Stimulated activated CD4-positive, alpha-beta T cell treated with anti-CD3 and anti-CD28 coated beads, Interleukin-2, amount 100 ng/mL, for 4 hours (primary cell): ENCODE results near the gene FAM234A.
"Not testable (repeated sequence)": the region's sequence is repeated elsewhere in the genome, so short reads cannot be mapped to it uniquely, and the experiment has no call there.

Experiments
- DNase-seq: peaks from one replicate; pipeline ENCODE4 v3.0.0-alpha.2; 2020; ENCODE audit warnings: low read depth

The FAM234A gene

DNA sequence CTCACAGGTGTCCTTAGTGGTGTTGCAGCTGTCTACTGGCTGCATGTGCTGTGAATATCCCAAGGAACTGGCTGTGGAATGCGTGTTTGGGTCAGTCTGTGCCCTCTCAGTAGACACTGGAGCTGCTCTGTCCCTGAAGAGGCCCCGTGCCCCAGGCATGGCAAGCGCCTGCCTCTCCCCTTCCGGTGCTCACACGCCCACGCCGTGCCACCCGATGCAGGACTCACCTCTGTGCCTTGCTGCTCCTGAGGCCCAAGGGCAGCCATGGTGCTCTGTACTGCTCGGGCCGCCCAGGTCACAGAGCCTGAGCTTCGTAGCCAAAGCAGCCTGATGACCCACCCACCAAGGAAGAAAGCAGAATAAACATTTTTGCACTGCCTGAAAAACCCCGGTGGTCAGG, 31.1 kb downstream of the FAM234A start:
- DNase-seq: no peak

DNA sequence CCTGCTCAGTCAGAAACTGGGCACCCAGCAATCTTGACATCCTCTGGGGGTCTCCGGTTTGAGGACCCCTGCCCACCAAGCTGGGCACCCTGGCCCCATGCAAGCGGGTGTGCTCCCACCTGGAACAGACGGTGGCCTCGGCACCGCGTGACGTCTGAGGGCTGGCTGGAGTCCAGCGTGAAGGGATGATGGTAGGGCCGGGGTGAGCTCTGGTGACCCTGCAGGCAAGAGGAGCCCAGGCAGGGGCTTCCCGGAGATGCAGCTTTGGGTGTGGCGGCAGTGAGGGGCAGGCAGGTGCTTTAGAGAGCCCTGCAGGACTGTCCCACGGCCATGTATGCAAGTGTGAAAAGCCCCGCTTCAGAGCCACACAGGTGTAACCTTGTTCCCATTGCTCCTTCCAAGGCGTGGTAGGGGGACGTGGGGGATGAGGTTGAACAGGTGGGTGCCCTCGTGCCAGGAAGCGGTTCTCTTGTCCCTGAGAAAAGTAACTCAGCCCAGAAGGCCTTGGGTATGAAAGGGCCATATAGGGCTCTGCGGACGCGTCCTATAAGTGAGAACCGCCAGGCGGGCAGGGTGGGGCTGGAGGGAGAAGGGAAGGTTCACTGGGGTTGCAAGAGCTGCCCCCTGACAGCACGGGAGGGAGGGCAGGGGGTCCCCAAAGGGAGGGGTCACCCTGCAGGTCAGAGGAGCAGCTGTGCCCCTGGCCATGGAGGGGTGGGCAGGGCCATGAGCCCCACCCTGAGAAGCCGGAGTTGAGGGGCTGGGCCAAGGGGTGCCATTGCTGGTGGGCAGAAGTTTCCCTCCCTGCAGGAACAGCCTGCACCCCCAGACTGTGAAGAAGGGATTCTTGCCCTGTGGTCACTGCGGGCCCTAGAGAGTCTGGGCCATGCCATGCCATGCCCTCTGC, 31.9 kb downstream of the FAM234A start:
- DNase-seq: no peak

DNA sequence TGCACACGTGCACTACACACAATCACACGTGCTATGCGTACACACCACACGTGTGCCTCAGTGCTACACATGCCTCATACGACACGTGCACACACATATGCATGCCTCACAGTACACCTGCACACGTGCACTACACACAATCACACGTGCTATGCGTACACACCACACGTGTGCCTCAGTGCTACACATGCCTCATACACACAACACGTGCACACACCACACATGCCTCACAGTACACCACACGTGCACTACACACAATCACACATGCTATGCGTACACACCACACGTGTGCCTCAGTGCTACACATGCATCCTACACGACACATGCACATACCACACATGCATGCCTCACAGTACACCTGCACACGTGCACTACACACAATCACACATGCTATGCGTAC, 32.9 kb downstream of the FAM234A start:
- not testable (repeated sequence) for DNase-seq

DNA sequence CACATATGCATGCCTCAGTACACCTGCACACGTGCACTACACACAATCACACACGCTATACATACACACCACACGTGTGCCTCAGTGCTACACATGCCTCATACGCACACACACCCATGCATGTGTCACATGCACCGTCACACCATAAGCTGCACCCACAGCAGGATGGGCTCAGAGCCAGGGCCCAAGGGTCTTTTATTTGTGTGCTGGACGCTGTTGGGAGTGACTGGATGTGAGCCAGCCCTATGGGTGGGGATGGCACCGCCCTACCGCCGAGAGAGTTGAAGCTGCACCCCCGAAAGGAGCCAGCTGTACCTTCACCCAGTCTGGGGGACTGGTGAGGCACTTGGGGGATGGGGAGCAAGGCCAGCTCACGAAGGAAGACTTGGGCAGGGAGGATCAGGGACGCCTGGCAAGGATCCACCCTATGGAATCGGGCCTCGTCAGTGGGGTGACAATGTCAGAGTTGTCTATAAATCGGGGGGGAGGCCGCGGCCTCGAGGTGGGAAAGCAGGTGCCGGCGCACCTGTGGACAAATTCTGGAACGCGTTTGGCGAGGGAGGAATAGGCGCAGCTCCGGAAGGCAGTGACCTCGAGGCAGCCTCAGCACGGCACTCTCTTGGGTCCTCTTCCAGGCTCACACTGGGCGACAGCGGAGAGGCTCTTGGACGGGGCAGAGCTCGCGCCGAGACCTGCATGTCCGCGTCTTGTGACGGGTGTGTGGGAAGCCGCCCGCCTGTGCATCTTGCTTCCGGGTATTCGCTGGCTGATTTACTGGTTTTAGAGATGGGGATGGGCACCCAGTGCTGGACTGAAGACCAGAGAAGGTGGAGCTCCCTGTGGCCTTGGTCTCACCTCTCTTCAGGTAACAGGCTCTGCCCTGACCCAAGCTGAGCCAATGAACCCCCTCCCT, 33.8 kb downstream of the FAM234A start:
- DNase-seq: no peak

DNA sequence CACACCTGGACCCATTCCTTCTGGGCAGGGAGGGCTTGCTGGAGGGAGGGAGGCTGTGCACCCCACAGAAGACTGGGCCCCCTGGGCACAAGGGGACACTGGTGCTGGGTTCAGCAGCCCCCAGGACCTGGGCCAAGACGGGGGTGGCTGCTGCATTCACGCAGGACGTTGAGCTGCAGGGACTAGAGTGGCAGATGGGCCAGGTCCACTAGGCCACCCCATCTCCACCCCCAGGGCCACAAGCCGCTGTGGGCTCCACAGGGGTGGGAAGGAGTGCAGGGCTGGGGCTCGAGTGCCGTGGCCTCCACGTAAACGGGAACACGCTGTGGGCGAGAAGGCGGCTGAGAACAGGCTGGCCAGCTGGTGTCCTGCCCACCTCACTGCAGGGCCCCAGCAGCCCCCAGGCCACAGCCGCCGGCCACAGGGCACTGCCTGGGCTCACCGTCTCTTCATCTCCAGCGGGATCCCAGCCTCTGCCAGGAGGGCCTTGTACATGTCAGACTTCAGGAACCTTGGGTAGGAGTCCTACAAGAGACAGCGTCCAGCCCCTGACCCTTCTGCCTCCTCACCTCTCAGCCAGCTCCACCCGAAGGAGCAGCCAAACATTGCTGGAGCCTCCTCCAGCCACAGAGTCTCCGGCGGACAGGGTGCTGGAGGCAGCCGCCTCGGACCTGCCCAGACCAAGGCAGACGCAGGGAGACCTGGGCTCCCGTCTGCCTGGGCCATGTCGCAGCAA, 34.6 kb downstream of the FAM234A start:
- no peak for DNase-seq

DNA sequence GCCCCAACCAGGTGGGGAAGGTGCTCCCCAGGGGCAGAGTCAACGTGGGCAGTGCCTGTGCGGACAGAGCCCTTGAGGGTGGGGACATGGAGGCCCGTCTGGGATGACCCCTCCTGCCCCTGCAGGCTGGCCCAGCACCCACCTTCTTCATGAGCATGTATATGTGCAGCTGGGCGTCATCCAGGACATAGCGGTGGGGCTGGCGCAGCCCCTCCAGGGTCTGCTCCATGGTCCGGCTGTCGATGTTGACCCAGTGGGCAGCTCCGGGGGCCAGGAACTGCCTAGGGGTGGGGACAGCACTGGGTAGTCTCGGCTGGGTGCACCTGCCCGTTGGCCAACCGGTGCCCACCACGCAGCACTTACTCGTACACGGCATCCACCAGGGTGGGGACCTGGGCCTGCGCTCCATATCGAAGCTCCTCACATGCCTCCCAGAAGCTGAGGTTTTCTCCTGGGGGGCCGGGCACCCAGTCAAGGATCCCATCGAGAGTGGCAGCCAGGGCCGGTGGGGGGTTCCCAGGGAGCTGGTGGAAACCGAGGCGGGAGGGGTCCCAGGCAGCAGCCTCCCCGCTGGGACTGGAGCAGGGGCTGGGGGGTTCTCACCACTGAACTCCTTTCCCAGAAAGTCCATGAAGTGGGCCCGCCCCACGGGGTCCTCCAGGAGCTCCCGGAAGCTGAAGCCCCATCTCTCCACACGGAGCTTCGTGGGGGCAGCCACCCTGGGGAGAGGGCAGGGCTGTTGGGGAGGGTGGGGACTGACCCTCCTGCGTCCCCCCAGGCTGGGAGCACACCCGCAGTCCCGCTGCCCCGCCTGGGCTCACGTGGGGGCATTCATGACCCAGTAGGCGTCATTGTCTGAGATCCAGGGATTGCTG, 36.0 kb downstream of the FAM234A start:
- DNase-seq: no peak

DNA sequence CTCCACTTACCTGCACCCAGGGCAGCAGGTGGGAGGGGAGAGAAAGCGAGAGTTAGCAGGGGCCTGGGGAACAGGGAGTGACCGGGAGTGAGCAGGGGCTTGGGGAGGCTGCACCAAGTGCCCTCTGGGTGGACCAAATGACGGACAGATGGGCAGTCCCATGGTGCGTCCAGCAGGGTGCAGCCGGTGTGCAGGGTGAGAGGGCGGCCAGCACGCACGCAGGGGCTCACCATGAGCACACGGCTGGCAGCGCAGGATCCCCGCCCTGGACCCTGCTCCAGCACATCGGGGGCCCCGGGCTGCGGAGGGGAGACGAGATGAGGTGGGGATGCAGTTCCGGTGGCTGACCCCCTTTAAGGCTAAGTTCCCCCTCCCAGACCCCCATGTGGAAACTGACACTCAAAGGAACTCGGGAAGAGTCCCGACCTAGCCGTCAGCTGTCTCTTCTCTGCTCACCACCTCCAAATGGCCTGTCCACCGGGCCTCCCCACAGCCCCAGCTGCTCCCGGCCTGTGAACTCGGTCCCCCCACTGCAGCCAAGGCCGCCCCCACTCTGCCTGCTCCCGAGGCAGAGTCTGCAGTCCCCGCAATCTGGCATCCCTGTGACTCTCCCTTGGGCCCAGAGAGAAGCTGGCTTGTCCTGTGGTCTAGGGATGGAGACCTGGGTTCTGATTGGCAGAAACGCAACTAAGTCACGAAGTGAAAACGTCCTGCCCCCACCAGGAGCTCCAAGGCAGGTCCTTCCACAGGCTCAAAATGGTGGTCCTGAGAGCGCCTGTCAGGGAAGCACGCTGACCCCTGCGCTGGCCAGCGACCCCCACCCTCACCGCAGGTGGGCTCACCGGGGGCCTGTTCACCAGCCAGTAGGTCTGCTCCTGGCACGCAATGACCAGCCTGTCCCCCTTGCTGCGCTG, 38.3 kb downstream of the FAM234A start:
- DNase-seq: no peak

DNA sequence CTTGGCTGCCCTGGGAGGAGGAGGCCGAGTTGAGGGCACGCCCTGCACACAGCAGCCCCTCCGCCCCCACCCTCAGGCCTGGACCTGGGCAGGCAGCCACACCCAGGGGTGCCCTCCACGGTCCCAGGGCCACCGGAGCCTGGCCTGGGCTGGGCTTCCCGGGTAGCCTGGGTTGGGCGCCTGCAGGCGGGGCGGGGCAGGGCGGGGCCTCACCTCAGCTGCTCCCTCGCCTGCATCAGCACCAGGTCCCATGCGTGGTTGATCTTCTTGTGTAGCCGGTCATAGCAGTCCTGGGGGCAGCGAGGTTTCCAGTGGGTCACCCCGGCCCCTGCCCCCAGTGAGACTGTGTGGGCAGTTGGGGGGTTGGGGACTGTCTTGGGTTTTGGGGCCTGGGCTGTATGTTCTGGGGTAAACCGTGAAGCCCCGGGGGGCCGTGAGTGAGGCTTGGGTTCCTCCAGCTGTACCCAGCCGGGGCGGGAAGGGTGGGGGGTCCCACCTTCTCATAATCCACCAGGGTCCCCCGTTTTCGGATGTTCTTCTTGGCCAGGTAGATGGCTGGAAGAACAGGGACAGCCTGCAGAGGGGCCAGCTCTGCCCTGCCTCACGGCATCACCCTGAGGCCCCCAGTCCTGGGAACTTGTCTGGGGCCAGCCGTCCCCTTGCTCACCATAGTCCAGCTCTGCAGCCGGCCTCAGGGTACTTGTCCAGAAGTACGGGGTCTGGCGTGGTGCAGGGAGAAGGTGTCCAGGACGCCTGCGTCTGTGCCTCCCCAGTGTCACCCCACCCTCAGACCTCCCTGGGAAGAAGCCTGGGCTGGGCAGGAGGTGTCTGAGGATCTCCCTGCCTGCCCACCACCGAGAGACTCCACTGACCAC, 39.2 kb downstream of the FAM234A start:
- no peak for DNase-seq

GRCh38 chr16:275041-275641, 40.5 kb downstream of the FAM234A start:
- DNase-seq: no peak

- DNase-seq: no peak
Observed at GRCh38 chr16:275786-276232, 41.2 kb downstream of the FAM234A start, which contains the start of gene RGS11. RGS11 (minus strand) TSS chr16:275944; CDS start chr16:275911, 33 bp downstream.

- no peak for DNase-seq
Observed at GRCh38 chr16:276426-277077, 41.9 kb downstream of the FAM234A start.

DNA sequence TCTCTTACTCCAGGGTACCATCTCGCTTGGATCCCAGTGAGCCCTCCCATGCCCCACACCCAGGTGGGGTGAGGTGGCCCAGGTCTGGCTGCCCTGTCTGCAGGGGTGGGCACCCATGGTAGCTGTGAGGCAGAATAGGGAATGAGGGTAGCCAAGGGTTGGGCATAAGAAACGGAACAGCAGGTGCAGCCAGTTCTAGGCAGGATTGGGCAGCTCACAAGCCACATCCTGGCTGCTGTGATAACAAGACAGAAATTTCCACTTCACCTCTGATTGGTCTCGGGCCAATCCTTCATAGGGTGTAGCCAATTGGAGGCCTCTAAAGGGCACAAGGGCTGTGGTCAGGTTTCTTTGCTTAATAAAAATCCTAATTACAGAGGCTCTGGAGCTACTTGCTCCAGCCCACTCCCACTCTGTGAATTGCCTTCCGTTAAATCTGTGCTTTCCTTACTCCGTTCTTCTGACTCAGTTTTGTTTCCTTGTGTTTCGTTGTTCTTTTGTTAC, 44.3 kb downstream of the FAM234A start:
- DNase-seq: no peak

DNA sequence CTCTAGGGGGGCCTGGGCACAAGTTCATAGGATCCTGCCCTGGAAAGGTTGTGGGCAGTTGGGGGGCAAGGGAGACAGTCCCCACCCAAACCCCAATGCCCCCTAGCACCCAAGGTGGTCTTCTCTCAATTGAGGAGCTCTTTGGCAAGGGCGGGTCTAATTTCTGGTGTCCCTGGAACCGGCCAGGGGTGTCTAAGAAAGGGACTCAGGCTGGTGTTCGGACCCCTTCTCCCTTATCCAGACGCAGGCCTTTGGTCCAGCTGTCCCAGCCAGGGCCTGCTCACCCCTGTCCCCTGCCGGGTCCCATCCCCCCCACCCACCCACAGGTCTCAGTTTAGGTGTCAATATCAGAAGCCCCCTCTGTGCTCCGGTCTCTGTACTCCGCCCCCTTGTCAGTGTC, 44.9 kb downstream of the FAM234A start:
- no peak for DNase-seq

DNA sequence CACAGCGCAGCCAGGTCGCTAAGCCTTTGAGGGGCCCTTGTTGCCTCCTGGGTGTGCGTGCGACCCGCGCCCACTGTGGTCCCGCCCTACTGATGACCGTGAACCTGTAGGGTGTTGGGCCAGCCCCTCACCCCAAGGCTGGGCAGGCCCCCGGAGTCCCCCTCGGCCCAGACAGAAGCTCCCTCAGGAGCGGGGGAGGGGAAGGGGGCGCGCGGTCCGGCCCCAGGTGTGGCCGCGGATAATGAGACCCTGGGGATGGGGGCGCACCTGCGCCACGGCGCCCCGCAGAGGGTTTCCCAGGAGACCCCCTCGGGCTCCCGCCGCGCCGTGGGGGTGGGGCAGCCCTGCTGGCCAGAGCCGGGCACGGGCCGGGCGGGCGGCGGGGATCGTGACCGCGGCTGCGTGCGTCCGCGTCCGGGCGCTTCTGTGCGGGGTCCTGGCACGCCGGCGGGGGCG, 45.4 kb downstream of the FAM234A start:
- DNase-seq: no peak

GRCh38 chr16:280552-280951, 45.9 kb downstream of the FAM234A start, which contains the start of gene ARHGDIG:
ARHGDIG (plus strand) TSS chr16:280591; CDS start chr16:280681, 90 bp downstream.
- no peak for DNase-seq

GRCh38 chr16:280991-281659, 46.5 kb downstream of the FAM234A start:
- DNase-seq: no peak

- no peak for DNase-seq
Observed at GRCh38 chr16:281660-282255, 47.1 kb downstream of the FAM234A start.
